PC-3 (cell line): ENCODE measurements around the gene SSC5D.

Experiments
- CTCF ChIP-seq: fragments of 300-600 bp; sonication (generic); conservative IDR thresholded peaks from 2 replicates; pipeline ENCODE4 v1.5.1; 2017; ENCODE audit warnings: antibody characterized with exemption, low read depth, mild to moderate bottlenecking, low read length
- EZH2 ChIP-seq: fragments of 300-600 bp; sonication (generic); IDR thresholded peaks from one replicate; pipeline ENCODE4 v1.6.1; 2017; ENCODE audit warnings: antibody characterized with exemption, mild to moderate bottlenecking, low read length; ENCODE audit not compliant: unreplicated experiment

- TF ChIP-seq EZH2 (no peak), CTCF (no peak)
Measured at GRCh38 chr19:55476100-55476775, 12.0 kb upstream of the SSC5D start, which contains the start of gene ZNF628.
